MM.1S (cell line): ENCODE measurements around the gene MAD1L1.

Source experiments
- DNase-seq: peaks from one replicate; pipeline ENCODE4 v3.0.0-alpha.2; 2015
- H2AFZ ChIP-seq: fragments of 300-600 bp; sonication (generic); 2 replicates; pipeline ENCODE4 v1.6.0; 2016; ENCODE audit warnings: antibody characterized with exemption, low read length
- H3F3A ChIP-seq: fragments of 300-600 bp; sonication (generic); 2 replicates; pipeline ENCODE4 v1.6.1; 2016; ENCODE audit warnings: mild to moderate bottlenecking, antibody characterized with exemption, low read length, moderate library complexity, mixed read lengths; ENCODE audit not compliant: insufficient read depth
- H3K27ac ChIP-seq: fragments of 300-600 bp; sonication (generic); 2 replicates; pipeline ENCODE4 v1.5.1; 2016; ENCODE audit warnings: mild to moderate bottlenecking, low read length
- H3K27me3 ChIP-seq: fragments of 300-600 bp; sonication (generic); replicated peaks from 2 replicates; pipeline ENCODE4 v1.6.0; 2016; ENCODE audit warnings: low read length; ENCODE audit not compliant: insufficient read depth
- H3K36me3 ChIP-seq: fragments of 300-600 bp; sonication (generic); replicated peaks from 2 replicates; pipeline ENCODE4 v1.6.1; 2016; ENCODE audit warnings: mild to moderate bottlenecking, low read length, mixed read lengths; ENCODE audit not compliant: insufficient read depth
- H3K4me1 ChIP-seq: fragments of 300-600 bp; sonication (generic); 2 replicates; pipeline ENCODE4 v1.6.1; 2016; ENCODE audit warnings: low read length, mixed read lengths
- H3K4me2 ChIP-seq: fragments of 300-600 bp; sonication (generic); 2 replicates; pipeline ENCODE4 v1.6.0; 2016; ENCODE audit warnings: low read depth, low read length
- H3K4me3 ChIP-seq: fragments of 300-600 bp; sonication (generic); 2 replicates; pipeline ENCODE4 v1.5.1; 2016; ENCODE audit warnings: low read length, mixed read lengths
- H3K79me2 ChIP-seq: fragments of 300-600 bp; sonication (generic); 2 replicates; pipeline ENCODE4 v1.6.1; 2016; ENCODE audit warnings: mixed run types, low read length, mixed read lengths
- H3K9ac ChIP-seq: fragments of 300-600 bp; sonication (generic); 2 replicates; pipeline ENCODE4 v1.6.1; 2016; ENCODE audit warnings: low read length, mixed read lengths
- H3K9me2 ChIP-seq: fragments of 300-600 bp; sonication (generic); replicated peaks from 2 replicates; pipeline ENCODE4 v1.6.1; 2016; ENCODE audit warnings: mild to moderate bottlenecking, low read length, mixed read lengths; ENCODE audit not compliant: insufficient read depth
- H3K9me3 ChIP-seq: fragments of 300-600 bp; sonication (generic); replicated peaks from 2 replicates; pipeline ENCODE4 v1.6.1; 2016; ENCODE audit warnings: mild to moderate bottlenecking, low read length, mixed read lengths; ENCODE audit not compliant: insufficient read depth
- H4K20me1 ChIP-seq: fragments of 300-600 bp; sonication (generic); 2 replicates; pipeline ENCODE4 v1.6.1; 2016; ENCODE audit warnings: mild to moderate bottlenecking, low read length, moderate library complexity, mixed read lengths; ENCODE audit not compliant: insufficient read depth
- CTCF ChIP-seq: fragments of 300-600 bp; sonication (generic); IDR thresholded peaks from 2 replicates; pipeline ENCODE4 v1.5.1; 2016; ENCODE audit warnings: antibody characterized with exemption, low read length, mixed read lengths
- EZH2 ChIP-seq: fragments of 300-600 bp; sonication (generic); optimal IDR thresholded peaks from 2 replicates; pipeline ENCODE3; 2017; ENCODE audit warnings: low read depth, mild to moderate bottlenecking, antibody characterized with exemption, low read length, mixed read lengths
- EZH2phosphoT487 ChIP-seq: fragments of 300-600 bp; sonication (generic); IDR thresholded peaks from 2 replicates; pipeline ENCODE4 v1.6.1; 2018; ENCODE audit warnings: antibody characterized with exemption, low read length

The MAD1L1 gene

GRCh38 chr7:1968397-1969111 is 264.2 kb downstream of the MAD1L1 start:
- no peaks in the 10 kb centered on the region for H3K27me3 ChIP-seq

GRCh38 chr7:1967512-1968396 is 265.0 kb downstream of the MAD1L1 start:
- no peak overlapping the region for H3K4me2 ChIP-seq
- no peak for DNase-seq
- H3K9me3 ChIP-seq, result no peaks in the 10 kb centered on the region
- 0 out of 2 replicates have a peak, but pooled peaks cover 3% of the 10 kb centered on the region for H3K4me1 ChIP-seq
- H2AFZ ChIP-seq, result no peak overlapping the region
- no peaks in the 10 kb centered on the region for H3K27me3 ChIP-seq
- H3K36me3 ChIP-seq, result no peaks in the 10 kb centered on the region
- H3K9ac ChIP-seq, result no peak overlapping the region
- no peak overlapping the region for H3K4me3 ChIP-seq
- no peaks in the 10 kb centered on the region for H3K9me2 ChIP-seq
- H3K79me2 ChIP-seq, result no peaks in the 10 kb centered on the region
- no peak overlapping the region for H3K27ac ChIP-seq
- no peak for TF ChIP-seq CTCF
- no peak for TF ChIP-seq EZH2phosphoT487
- no peaks in the 10 kb centered on the region for H3F3A ChIP-seq
- no peaks in the 10 kb centered on the region for H4K20me1 ChIP-seq

More at GRCh38 chr7:1968397-1969111, 264.2 kb downstream of the MAD1L1 start:
- H3K4me2 ChIP-seq, result no peak overlapping the region
- H3K9me3 ChIP-seq, result no peaks in the 10 kb centered on the region
- H2AFZ ChIP-seq, result no peak overlapping the region
- no peak overlapping the region for H3K4me3 ChIP-seq
- no peak overlapping the region for H3K9ac ChIP-seq
- H3K9me2 ChIP-seq, result no peaks in the 10 kb centered on the region
- H3K27ac ChIP-seq, result no peak overlapping the region
- no peaks in the 10 kb centered on the region for H3F3A ChIP-seq
- H4K20me1 ChIP-seq, result no peaks in the 10 kb centered on the region
- TF ChIP-seq CTCF, result no peak
- TF ChIP-seq EZH2phosphoT487, result no peak
- no peak for TF ChIP-seq EZH2
- H3K4me1 ChIP-seq, result 0 out of 2 replicates have a peak, but pooled peaks cover 3% of the 10 kb centered on the region
- no peak for DNase-seq
- no peaks in the 10 kb centered on the region for H3K79me2 ChIP-seq
- no peaks in the 10 kb centered on the region for H3K36me3 ChIP-seq

- no peak for DNase-seq
- Histone ChIP-seq H3K4me3 (no peak overlapping the region), H3K9me2 (no peaks in the 10 kb centered on the region), H3F3A (no peaks in the 10 kb centered on the region), H3K27me3 (no peaks in the 10 kb centered on the region), H2AFZ (no peak overlapping the region), H3K9ac (no peak overlapping the region), H3K9me3 (no peaks in the 10 kb centered on the region), H3K36me3 (no peaks in the 10 kb centered on the region), H3K4me2 (no peak overlapping the region), H3K4me1 (0 out of 2 replicates have a peak, but pooled peaks cover 3% of the 10 kb centered on the region), H4K20me1 (no peaks in the 10 kb centered on the region), H3K79me2 (no peaks in the 10 kb centered on the region), H3K27ac (no peak overlapping the region)
- TF ChIP-seq CTCF (no peak), EZH2 (no peak), EZH2phosphoT487 (no peak)
Measured at GRCh38 chr7:1966631-1967200, 266.0 kb downstream of the MAD1L1 start.
